HEK293 (cell line): ENCODE data around the gene CCDC57.

Experiments
- CTCF ChIA-PET: fragments of 350-600 bp; formaldehyde crosslinking; extraction: SDS; loops from one replicate; lab custom pipeline; 2021; ENCODE audit warnings: antibody characterized with exemption; lab: Yijun Ruan, JAX
- POLR2A ChIA-PET: fragments of 300-600 bp; formaldehyde crosslinking; extraction: SDS; loops from one replicate; lab custom pipeline; 2020; ENCODE audit warnings: antibody characterized with exemption, inconsistent platforms; lab: Yijun Ruan, JAX
- H3K27ac ChIP-seq: fragments of 200-500 bp; sonication (Bioruptor generic); 2 replicates; pipeline ENCODE4 v1.5.1; 2014; ENCODE audit warnings: low read depth, low read length, control low read depth, inconsistent platforms; ENCODE audit errors: extremely low read depth
- H3K36me3 ChIP-seq, 2 experiments: fragments of 200-500 bp in 1 of 2; sonication (Bioruptor generic) in 1 of 2; 1 replicate in 1 of 2; 2 replicates in 1 of 2; pipeline ENCODE4 v1.5.1; 2014 to 2017; ENCODE audit warnings: inconsistent platforms in 2 of 2, low read length in 2 of 2; ENCODE audit not compliant: control insufficient read depth in 2 of 2, insufficient read depth in 1 of 2
- H3K4me1 ChIP-seq: fragments of 200-500 bp; sonication (Bioruptor generic); 2 replicates; pipeline ENCODE4 v1.5.1; 2014; ENCODE audit warnings: mild to moderate bottlenecking, low read length, inconsistent platforms; ENCODE audit not compliant: control insufficient read depth, insufficient read depth
- H3K4me3 ChIP-seq: 2 replicates; pipeline ENCODE4 v1.5.1; 2011; ENCODE audit warnings: low read depth, mild to moderate bottlenecking, control low read depth, low read length, moderate library complexity
- H3K9me3 ChIP-seq: fragments of 200-500 bp; sonication (Bioruptor generic); 2 replicates; pipeline ENCODE4 v1.5.1; 2014; ENCODE audit warnings: low read depth, low read length, inconsistent platforms; ENCODE audit not compliant: control insufficient read depth, insufficient read depth
- BCL11B ChIP-seq: fragments of 450-650 bp; formaldehyde crosslinking; IDR thresholded peaks from 2 replicates; pipeline ENCODE4 v1.5.1; 2016; ENCODE audit warnings: low read depth, missing biosample characterization, missing genetic modification characterization
- EGR2 ChIP-seq: fragments of 450-650 bp; formaldehyde crosslinking; IDR thresholded peaks from 2 replicates; pipeline ENCODE4 v1.5.1; 2016; ENCODE audit warnings: low read depth, missing biosample characterization, missing genetic modification characterization
- MEIS1 ChIP-seq: sonication (generic); formaldehyde crosslinking; IDR thresholded peaks from 2 replicates; pipeline ENCODE4 v1.8.1; 2022; ENCODE audit warnings: missing genetic modification reagents, mild to moderate bottlenecking, borderline replicate concordance
- ZBTB1 ChIP-seq: fragments of 450-650 bp; formaldehyde crosslinking; IDR thresholded peaks from 2 replicates; pipeline ENCODE4 v1.5.1; 2016; ENCODE audit warnings: missing biosample characterization, missing genetic modification characterization
- ZIC2 ChIP-seq: fragments of 450-650 bp; formaldehyde crosslinking; IDR thresholded peaks from 2 replicates; pipeline ENCODE4 v1.5.1; 2016; ENCODE audit warnings: missing biosample characterization, missing genetic modification characterization
- ZNF133 ChIP-seq: fragments of 450-650 bp; formaldehyde crosslinking; IDR thresholded peaks from 2 replicates; pipeline ENCODE4 v1.5.1; 2016; ENCODE audit warnings: missing biosample characterization, missing genetic modification characterization
- ZNF146 ChIP-seq: fragments of 450-650 bp; formaldehyde crosslinking; IDR thresholded peaks from 2 replicates; pipeline ENCODE4 v1.5.1; 2016; ENCODE audit warnings: missing biosample characterization, missing genetic modification characterization
- ZNF266 ChIP-seq: fragments of 450-650 bp; formaldehyde crosslinking; IDR thresholded peaks from 2 replicates; pipeline ENCODE4 v1.5.1; 2016; ENCODE audit warnings: missing biosample characterization, missing genetic modification characterization, low read depth
- ZNF416 ChIP-seq: fragments of 450-650 bp; formaldehyde crosslinking; IDR thresholded peaks from 2 replicates; pipeline ENCODE4 v1.5.1; 2016; ENCODE audit warnings: missing biosample characterization, missing genetic modification characterization
- ZNF585B ChIP-seq: fragments of 450-650 bp; formaldehyde crosslinking; IDR thresholded peaks from 2 replicates; pipeline ENCODE4 v1.5.1; 2016; ENCODE audit warnings: missing biosample characterization, missing genetic modification characterization
- ZNF596 ChIP-seq: fragments of 450-650 bp; IDR thresholded peaks from 2 replicates; pipeline ENCODE4 v1.5.0; 2018; ENCODE audit warnings: missing biosample characterization, mild to moderate bottlenecking, missing genetic modification characterization, moderate library complexity
- ZNF624 ChIP-seq: fragments of 450-650 bp; formaldehyde crosslinking; IDR thresholded peaks from 2 replicates; pipeline ENCODE4 v1.5.1; 2017; ENCODE audit warnings: missing biosample characterization, missing genetic modification characterization
- ZNF76 ChIP-seq: fragments of 450-650 bp; formaldehyde crosslinking; IDR thresholded peaks from 2 replicates; pipeline ENCODE4; 2016; ENCODE audit warnings: low read depth, missing biosample characterization, missing genetic modification characterization, borderline replicate concordance
- ZNF830 ChIP-seq: fragments of 450-650 bp; IDR thresholded peaks from 2 replicates; pipeline ENCODE4 v1.5.0; 2018; ENCODE audit warnings: missing biosample characterization, missing genetic modification characterization, low read depth, mild to moderate bottlenecking, moderate library complexity
- ZXDB ChIP-seq: fragments of 450-650 bp; formaldehyde crosslinking; IDR thresholded peaks from 2 replicates; pipeline ENCODE4 v1.5.1; 2016; ENCODE audit warnings: missing biosample characterization, missing genetic modification characterization
- TF ChIP-seq, protein P1 (sequence below): fragments of 450-650 bp; formaldehyde crosslinking; IDR thresholded peaks from 2 replicates; pipeline ENCODE4 v1.5.1; 2016; ENCODE audit warnings: missing biosample characterization, missing genetic modification characterization
- TF ChIP-seq, protein P2 (sequence below): fragments of 450-650 bp; formaldehyde crosslinking; IDR thresholded peaks from 2 replicates; pipeline ENCODE4 v1.5.1; 2016; ENCODE audit warnings: missing biosample characterization, missing genetic modification characterization, low read depth
- TF ChIP-seq, protein P3 (sequence below): fragments of 450-650 bp; formaldehyde crosslinking; IDR thresholded peaks from 2 replicates; pipeline ENCODE4 v1.5.1; 2016; ENCODE audit warnings: missing biosample characterization, missing genetic modification characterization
- TF ChIP-seq, protein P4 (sequence below): fragments of 450-650 bp; formaldehyde crosslinking; IDR thresholded peaks from 2 replicates; pipeline ENCODE4 v1.5.1; 2016; ENCODE audit warnings: missing biosample characterization, missing genetic modification characterization
- TF ChIP-seq, protein P5 (sequence below): fragments of 450-650 bp; formaldehyde crosslinking; IDR thresholded peaks from 2 replicates; pipeline ENCODE4 v1.5.0; 2017; ENCODE audit warnings: missing biosample characterization, missing genetic modification characterization, borderline replicate concordance

The CCDC57 gene

DNA sequence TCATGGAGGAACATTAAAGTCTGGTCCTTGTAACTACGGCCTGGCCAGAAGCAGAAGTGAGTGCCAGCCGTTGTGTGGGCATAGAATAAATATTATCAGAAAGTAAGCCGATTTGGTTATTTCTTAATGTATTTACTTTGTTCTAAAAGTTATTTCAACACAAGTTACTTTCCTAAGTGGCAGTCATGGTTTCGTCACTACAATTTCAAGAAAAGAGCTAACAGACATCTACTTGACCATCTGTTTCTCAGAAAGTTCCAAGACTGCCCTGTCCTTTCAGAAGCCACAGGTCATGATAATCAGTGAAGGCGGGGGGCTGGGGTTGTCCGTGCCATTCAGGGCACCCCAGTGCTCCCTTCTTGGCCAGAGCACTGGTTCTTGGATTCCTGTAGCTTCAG is 99.7 kb downstream of the CCDC57 start (continued):
- TF ChIP-seq ZNF76 (tag by site-specific recombination): no peak
- TF ChIP-seq, all 188 proteins: peak for 0

DNA sequence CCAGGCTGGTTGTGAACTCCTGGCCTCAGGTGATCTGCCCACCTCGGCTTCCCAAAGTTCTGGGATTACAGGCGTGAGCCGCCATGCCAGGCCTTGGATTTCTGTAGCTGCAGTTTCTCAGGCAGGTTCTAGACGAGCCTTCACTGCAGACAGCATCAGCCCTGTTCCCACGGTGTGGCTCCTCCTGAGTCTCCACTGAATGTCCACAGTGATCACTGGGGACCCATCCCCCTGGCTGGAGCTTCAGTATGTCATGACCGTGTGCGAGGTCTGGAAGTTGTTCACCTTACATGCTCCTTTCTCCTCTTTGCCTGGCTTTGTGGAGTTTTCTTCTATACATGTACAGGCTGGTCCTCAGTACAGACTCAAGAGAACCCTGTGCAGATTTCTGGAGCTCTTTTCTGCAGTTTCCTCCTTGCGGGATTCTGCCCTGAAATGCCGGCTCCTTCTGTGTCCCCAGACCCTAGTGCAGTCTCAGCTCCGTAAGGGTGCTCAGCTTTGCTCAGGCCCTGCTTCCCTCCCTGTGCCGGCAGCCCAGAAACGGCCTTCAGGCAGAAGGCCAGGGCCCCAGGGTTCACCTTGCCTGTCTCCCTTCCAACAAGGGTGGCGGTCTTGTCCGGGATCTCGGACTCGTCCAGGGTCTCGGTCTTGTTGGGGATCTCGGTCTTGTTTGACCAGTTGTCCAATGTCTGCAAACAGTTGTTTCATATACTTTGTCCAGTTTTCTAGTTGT is 100.3 kb downstream of the CCDC57 start:
- Histone ChIP-seq H3K4me1 (no peaks in the 10 kb centered on the region), H3K4me3 (no peak overlapping the region), H3K36me3 (peaks cover 0 to 27% of the 10 kb centered on the region in 2 experiments; a peak in 2 of 3 replicates), H3K27ac (no peak overlapping the region), H3K9me3 (no peaks in the 10 kb centered on the region)
- CTCF ChIA-PET: interaction anchor here (0.7 to 1.2 kb wide), 2 partner anchors 15 to 42 kb away, joined by 3 to 4 read pairs; no protein-coding TSS in a partner anchor
- TF ChIP-seq ZNF133 (no peak), ZBTB1 (no peak)
- POLR2A ChIA-PET: interaction anchor here (0.6 kb wide), 1 partner anchor 115 kb away, joined by 3 read pairs; no protein-coding TSS in a partner anchor

DNA sequence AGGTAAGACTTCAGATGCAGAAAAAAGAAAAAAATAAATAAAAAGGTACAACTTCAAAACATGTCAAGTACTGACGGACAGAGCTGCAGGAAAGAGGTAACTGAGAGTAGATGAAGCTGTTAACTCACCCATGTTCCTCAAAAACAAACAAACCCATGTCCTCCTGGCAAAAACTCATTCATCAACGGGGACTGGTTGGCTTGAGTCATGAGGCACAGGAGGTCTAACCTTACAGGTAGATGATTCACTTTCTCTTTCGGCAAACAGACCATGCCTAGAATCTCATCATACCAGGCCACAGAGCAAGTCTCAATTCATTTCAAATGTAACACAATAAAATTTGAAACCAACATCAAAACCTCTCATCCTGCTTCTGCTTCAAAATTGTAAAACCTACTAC is 102.3 kb downstream of the CCDC57 start:
- ChIA-PET CTCF (interaction anchor here (1.2 kb wide), 1 partner anchor 45 kb away, joined by 5 read pairs; no protein-coding TSS in a partner anchor), POLR2A (interaction anchor here (0.7 to 1.1 kb wide), 2 partner anchors 88 to 677 kb away, joined by 3 read pairs; partner anchors contain the start of gene CENPX)
- no peak overlapping the region for H3K4me3 ChIP-seq
- H3K9me3 ChIP-seq: no peaks in the 10 kb centered on the region
- H3K36me3 ChIP-seq: peaks cover 0 to 27% of the 10 kb centered on the region in 2 experiments; a peak in 2 of 3 replicates
- H3K27ac ChIP-seq: 0 out of 2 replicates have a peak overlapping the region, but pooled peaks have one; percentile 41
- H3K4me1 ChIP-seq: peaks cover 10% of the 10 kb centered on the region
- no peak for TF ChIP-seq MEIS1 (CRISPR knock-in tag)
- TF ChIP-seq, protein P1, sequence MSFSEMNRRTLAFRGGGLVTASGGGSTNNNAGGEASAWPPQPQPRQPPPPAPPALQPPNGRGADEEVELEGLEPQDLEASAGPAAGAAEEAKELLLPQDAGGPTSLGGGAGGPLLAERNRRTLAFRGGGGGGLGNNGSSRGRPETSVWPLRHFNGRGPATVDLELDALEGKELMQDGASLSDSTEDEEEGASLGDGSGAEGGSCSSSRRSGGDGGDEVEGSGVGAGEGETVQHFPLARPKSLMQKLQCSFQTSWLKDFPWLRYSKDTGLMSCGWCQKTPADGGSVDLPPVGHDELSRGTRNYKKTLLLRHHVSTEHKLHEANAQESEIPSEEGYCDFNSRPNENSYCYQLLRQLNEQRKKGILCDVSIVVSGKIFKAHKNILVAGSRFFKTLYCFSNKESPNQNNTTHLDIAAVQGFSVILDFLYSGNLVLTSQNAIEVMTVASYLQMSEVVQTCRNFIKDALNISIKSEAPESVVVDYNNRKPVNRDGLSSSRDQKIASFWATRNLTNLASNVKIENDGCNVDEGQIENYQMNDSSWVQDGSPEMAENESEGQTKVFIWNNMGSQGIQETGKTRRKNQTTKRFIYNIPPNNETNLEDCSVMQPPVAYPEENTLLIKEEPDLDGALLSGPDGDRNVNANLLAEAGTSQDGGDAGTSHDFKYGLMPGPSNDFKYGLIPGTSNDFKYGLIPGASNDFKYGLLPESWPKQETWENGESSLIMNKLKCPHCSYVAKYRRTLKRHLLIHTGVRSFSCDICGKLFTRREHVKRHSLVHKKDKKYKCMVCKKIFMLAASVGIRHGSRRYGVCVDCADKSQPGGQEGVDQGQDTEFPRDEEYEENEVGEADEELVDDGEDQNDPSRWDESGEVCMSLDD: no peak
- TF ChIP-seq ZNF596 (tag by site-specific recombination): no peak
- no peak for TF ChIP-seq ZXDB (tag by site-specific recombination)
- TF ChIP-seq ZNF266: no peak
- TF ChIP-seq ZNF416 (tag by site-specific recombination): no peak
- no peak for TF ChIP-seq ZNF146 (tag by site-specific recombination)
- no peak for TF ChIP-seq EGR2 (tag by site-specific recombination)
- TF ChIP-seq ZNF585B (tag by site-specific recombination): no peak
- TF ChIP-seq ZNF830: no peak
- TF ChIP-seq, protein P2, sequence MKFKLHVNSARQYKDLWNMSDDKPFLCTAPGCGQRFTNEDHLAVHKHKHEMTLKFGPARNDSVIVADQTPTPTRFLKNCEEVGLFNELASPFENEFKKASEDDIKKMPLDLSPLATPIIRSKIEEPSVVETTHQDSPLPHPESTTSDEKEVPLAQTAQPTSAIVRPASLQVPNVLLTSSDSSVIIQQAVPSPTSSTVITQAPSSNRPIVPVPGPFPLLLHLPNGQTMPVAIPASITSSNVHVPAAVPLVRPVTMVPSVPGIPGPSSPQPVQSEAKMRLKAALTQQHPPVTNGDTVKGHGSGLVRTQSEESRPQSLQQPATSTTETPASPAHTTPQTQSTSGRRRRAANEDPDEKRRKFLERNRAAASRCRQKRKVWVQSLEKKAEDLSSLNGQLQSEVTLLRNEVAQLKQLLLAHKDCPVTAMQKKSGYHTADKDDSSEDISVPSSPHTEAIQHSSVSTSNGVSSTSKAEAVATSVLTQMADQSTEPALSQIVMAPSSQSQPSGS: no peak
- TF ChIP-seq, protein P3, sequence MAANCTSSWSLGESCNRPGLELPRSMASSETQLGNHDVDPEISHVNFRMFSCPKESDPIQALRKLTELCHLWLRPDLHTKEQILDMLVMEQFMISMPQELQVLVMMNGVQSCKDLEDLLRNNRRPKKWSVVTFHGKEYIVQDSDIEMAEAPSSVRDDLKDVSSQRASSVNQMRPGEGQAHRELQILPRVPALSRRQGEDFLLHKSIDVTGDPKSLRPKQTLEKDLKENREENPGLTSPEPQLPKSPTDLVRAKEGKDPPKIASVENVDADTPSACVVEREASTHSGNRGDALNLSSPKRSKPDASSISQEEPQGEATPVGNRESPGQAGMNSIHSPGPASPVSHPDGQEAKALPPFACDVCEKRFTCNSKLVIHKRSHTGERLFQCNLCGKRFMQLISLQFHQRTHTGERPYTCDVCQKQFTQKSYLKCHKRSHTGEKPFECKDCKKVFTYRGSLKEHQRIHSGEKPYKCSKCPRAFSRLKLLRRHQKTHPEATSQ (tag by site-specific recombination): no peak
- TF ChIP-seq ZIC2 (tag by site-specific recombination): no peak
- TF ChIP-seq BCL11B (tag by site-specific recombination): no peak
- no peak for TF ChIP-seq ZNF624 (tag by site-specific recombination)
- TF ChIP-seq, protein P4, sequence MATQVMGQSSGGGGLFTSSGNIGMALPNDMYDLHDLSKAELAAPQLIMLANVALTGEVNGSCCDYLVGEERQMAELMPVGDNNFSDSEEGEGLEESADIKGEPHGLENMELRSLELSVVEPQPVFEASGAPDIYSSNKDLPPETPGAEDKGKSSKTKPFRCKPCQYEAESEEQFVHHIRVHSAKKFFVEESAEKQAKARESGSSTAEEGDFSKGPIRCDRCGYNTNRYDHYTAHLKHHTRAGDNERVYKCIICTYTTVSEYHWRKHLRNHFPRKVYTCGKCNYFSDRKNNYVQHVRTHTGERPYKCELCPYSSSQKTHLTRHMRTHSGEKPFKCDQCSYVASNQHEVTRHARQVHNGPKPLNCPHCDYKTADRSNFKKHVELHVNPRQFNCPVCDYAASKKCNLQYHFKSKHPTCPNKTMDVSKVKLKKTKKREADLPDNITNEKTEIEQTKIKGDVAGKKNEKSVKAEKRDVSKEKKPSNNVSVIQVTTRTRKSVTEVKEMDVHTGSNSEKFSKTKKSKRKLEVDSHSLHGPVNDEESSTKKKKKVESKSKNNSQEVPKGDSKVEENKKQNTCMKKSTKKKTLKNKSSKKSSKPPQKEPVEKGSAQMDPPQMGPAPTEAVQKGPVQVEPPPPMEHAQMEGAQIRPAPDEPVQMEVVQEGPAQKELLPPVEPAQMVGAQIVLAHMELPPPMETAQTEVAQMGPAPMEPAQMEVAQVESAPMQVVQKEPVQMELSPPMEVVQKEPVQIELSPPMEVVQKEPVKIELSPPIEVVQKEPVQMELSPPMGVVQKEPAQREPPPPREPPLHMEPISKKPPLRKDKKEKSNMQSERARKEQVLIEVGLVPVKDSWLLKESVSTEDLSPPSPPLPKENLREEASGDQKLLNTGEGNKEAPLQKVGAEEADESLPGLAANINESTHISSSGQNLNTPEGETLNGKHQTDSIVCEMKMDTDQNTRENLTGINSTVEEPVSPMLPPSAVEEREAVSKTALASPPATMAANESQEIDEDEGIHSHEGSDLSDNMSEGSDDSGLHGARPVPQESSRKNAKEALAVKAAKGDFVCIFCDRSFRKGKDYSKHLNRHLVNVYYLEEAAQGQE: no peak
- TF ChIP-seq, protein P5, sequence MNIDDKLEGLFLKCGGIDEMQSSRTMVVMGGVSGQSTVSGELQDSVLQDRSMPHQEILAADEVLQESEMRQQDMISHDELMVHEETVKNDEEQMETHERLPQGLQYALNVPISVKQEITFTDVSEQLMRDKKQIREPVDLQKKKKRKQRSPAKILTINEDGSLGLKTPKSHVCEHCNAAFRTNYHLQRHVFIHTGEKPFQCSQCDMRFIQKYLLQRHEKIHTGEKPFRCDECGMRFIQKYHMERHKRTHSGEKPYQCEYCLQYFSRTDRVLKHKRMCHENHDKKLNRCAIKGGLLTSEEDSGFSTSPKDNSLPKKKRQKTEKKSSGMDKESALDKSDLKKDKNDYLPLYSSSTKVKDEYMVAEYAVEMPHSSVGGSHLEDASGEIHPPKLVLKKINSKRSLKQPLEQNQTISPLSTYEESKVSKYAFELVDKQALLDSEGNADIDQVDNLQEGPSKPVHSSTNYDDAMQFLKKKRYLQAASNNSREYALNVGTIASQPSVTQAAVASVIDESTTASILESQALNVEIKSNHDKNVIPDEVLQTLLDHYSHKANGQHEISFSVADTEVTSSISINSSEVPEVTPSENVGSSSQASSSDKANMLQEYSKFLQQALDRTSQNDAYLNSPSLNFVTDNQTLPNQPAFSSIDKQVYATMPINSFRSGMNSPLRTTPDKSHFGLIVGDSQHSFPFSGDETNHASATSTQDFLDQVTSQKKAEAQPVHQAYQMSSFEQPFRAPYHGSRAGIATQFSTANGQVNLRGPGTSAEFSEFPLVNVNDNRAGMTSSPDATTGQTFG (tag by site-specific recombination): no peak
